IPS DF 4.7 (cell line): ENCODE data around the gene PNPLA3.

Experiments used
- DNase-seq: peaks from one replicate; pipeline ENCODE4 v3.0.0-alpha.2; 2013; ENCODE audit warnings: low spot score; ENCODE audit errors: extremely low read depth

PNPLA3 gene

GRCh38 chr22:43964314-43964857, 40.8 kb downstream of the PNPLA3 start:
- no peak for DNase-seq

GRCh38 chr22:43967069-43967468, 43.5 kb downstream of the PNPLA3 start:
- no peak for DNase-seq

DNA sequence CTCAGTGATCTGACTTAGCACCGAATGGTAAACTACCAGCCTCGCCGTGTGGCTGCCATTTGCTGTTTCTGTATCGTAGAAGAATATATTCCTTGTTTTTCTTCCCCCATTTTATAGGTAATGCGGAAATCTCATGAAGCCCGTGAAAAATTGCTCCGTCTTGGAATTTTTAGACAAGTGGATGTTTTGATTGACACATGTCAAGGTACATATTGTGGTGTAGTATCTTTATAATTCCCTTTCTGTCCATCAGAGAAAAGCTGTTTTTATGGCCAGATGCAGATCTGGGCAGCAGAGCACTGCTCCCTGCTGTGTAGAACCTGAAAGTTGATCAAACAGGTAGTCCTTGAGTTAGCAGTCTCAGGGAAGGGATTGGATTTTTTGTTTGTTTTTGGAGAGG, 45.0 kb downstream of the PNPLA3 start:
- no peak for DNase-seq

GRCh38 chr22:43969021-43969878, 45.6 kb downstream of the PNPLA3 start:
- DNase-seq: no peak

DNA sequence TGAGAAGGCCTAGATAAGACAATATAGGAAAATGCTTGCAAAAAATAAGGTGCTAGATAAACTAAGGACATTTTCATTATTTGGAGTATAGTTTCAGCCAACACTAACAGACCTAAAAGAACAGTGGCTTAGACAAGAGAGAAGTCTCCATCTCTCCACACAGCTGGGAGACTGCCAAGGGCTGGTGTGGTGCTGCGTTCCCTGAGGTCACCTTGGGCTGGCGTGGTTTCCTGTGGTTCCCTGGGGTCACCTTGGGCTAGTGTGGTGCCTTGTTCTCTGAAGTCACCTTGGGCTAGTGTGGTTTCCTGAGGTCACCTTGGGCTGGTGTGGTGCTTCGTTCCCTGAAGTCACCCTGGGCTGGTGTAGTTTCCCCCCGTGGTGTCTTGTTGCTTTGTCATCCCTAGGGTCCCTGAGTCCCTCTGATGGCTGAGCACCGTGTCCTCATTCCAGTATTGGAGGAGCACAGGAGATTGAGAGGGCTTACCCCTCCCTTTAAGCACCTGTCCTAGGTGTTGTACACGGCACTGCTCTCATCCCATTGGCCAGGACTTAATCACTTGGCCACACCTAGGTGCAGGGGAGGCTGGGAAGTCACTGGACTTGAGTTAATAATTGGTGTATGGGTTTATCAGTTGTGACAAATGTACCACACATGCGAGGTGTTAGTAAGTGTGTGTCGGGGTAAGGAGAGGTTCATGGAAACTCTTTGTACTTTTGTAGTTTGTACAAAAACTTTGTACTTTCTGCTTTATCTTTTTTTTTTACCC, 46.6 kb downstream of the PNPLA3 start:
- no peak for DNase-seq

GRCh38 chr22:43971112-43971511, 47.5 kb downstream of the PNPLA3 start:
- no peak for DNase-seq

GRCh38 chr22:43972931-43973462, 49.4 kb downstream of the PNPLA3 start:
- no peak for DNase-seq

- DNase-seq: no peak
Observed at GRCh38 chr22:43974028-43974545, 50.5 kb downstream of the PNPLA3 start.

DNA sequence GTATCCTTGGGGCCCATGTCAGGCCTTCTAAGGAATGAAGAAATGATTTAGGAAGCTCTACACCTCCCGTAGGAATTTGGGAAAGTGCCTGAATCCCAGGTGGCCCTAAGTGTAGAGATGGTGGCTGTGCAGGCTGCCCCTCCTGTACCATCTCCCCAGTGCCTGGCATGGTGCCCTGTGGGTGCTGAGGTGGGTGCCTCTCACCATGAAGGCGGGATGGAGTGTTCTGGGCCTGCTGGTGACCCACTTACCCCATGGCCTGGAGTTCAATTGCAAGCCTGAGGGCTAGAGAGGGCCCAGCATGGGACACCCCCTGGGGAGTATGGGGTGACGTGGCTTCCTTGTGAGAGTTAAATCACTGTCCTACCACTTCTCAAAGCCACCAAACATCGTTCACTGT, 51.4 kb downstream of the PNPLA3 start:
- no peak for DNase-seq

- DNase-seq: no peak
Observed at GRCh38 chr22:43976861-43977795, 53.5 kb downstream of the PNPLA3 start.

DNA sequence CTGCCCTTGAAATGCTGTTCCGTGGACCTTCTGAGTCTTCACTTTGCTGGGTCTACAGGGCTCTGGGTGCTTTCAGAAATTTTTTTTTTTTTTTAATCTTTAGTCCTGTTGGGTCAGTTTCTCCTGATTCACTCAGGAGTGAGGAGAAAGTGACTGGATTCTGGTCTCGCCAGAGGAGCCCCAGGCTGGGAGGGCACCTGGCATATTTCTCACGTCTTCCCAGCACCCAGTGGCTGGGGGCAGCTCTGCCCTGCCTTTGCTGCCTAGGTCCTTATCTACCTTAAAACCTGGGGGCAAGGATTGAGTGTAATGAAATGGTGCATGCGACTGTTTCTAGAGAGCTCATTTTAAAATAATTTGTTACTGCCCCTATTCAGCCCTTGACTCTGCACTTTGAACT, 55.0 kb downstream of the PNPLA3 start:
- no peak for DNase-seq

GRCh38 chr22:43980579-43980978, 57.0 kb downstream of the PNPLA3 start:
- DNase-seq: no peak

- no peak for DNase-seq
Observed at GRCh38 chr22:43980996-43981395, 57.4 kb downstream of the PNPLA3 start.

GRCh38 chr22:43983808-43984207, 60.2 kb downstream of the PNPLA3 start:
- DNase-seq: no peak

DNA sequence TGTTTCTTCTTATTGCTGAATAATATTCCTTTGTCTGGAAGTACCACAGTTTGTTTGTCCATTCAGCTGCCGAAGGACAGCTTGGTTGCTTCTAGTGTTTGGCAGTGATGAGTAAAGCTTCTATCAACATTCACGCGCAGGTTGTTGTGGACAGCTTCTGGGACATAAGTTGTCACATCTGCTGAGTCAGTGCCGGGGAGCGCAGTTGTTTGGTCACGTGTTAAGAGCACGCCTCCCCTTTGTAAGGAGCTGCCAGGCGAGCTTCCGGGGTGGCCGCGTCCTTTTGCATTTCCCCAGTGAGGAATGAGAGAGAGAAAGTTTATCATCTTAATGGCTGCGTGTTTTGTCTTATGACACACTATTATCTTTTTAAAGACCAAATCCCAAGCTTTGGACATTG, 61.9 kb downstream of the PNPLA3 start:
- no peak for DNase-seq

- no peak for DNase-seq
Observed at GRCh38 chr22:43988116-43988820, 64.7 kb downstream of the PNPLA3 start.

- no peak for DNase-seq
Observed at GRCh38 chr22:43988960-43989359, 65.4 kb downstream of the PNPLA3 start.

GRCh38 chr22:43990044-43990443, 66.4 kb downstream of the PNPLA3 start:
- no peak for DNase-seq

- no peak for DNase-seq
Observed at GRCh38 chr22:43991316-43992020, 67.9 kb downstream of the PNPLA3 start.
